ENCODE measurements around the gene SLC29A3. TPM values are rescaled to one million over a fixed set of nuclear protein-coding genes. Genes with fewer than 3 reads are reported as not detected.

Gene SLC29A3
- total RNA-seq, 1 experiment from 2014 or later = 5.9 TPM

DNA sequence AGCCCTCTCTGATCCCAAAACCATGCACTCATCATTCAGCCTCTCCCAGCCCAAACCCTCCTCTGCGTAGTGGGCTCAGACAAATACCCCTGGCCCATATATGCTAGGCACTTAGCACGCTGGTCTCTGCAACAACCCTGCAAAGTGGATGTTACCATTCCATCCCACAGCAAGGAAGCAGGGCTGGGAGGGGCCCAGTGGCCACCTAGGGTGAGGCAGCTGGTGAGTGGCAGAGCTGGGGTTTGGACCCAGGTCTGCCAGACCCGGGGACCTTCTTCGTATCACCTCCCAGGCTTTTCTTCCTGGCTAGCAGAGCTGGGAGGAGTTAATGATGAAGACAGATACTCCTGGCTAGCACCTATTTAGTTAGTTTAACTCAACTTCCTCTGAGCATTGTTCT lies 33.1 kb upstream of the SLC29A3 start:
- RAD21 ChIA-PET (ENCODE audit: low non-redundant PET in 1 of 2, low total read pairs in 2 of 2, uncharacterized antibody in 2 of 2, unreplicated experiment in 2 of 2) = interaction anchor here in 1 of 2 experiments (1.0 kb wide), 1 partner anchor 384 kb away, joined by 3 read pairs; no protein-coding TSS in a partner anchor
- POLR2A ChIA-PET = no interaction called here
- CTCF ChIA-PET = interaction anchor here (1.3 kb wide), 1 partner anchor 17 kb away, joined by 3 read pairs; no protein-coding TSS in a partner anchor

More for the DNA sequence above, 33.1 kb upstream of the SLC29A3 start:
- ATAC-seq (no peak), DNase-seq (ENCODE audit: low read depth, low spot score) (no peak)
- TF ChIP-seq TCF7L2 (IDR thresholded peaks at IDR 0.05; ENCODE audit: borderline replicate concordance, extremely low read depth, insufficient read depth, insufficient read length) (no peak), ZFX (IDR thresholded peaks at IDR 0.05) (no peak)
- TF ChIP-seq, protein P1, sequence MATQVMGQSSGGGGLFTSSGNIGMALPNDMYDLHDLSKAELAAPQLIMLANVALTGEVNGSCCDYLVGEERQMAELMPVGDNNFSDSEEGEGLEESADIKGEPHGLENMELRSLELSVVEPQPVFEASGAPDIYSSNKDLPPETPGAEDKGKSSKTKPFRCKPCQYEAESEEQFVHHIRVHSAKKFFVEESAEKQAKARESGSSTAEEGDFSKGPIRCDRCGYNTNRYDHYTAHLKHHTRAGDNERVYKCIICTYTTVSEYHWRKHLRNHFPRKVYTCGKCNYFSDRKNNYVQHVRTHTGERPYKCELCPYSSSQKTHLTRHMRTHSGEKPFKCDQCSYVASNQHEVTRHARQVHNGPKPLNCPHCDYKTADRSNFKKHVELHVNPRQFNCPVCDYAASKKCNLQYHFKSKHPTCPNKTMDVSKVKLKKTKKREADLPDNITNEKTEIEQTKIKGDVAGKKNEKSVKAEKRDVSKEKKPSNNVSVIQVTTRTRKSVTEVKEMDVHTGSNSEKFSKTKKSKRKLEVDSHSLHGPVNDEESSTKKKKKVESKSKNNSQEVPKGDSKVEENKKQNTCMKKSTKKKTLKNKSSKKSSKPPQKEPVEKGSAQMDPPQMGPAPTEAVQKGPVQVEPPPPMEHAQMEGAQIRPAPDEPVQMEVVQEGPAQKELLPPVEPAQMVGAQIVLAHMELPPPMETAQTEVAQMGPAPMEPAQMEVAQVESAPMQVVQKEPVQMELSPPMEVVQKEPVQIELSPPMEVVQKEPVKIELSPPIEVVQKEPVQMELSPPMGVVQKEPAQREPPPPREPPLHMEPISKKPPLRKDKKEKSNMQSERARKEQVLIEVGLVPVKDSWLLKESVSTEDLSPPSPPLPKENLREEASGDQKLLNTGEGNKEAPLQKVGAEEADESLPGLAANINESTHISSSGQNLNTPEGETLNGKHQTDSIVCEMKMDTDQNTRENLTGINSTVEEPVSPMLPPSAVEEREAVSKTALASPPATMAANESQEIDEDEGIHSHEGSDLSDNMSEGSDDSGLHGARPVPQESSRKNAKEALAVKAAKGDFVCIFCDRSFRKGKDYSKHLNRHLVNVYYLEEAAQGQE (IDR thresholded peaks at IDR 0.05; ENCODE audit: low read depth) = no peak
- peaks cover 0 to 6% of the 10 kb centered on the region in 2 experiments; a peak in 1 of 4 replicates for H3K36me3 ChIP-seq (ENCODE audit: control insufficient read depth in 1 of 2, insufficient read depth in 2 of 2, low read length in 2 of 2)
- intact Hi-C loops (cut with micrococcal nuclease) = loop anchor here (1.0 to 2.0 kb wide), 2 partner anchors 361 to 383 kb away; no protein-coding TSS in a partner anchor
- no peak overlapping the region for H3K9ac ChIP-seq (ENCODE audit: low read length)
- H3K4me1 ChIP-seq (ENCODE audit: control insufficient read depth in 1 of 2, insufficient read depth in 2 of 2, low read length in 2 of 2) = no peaks in the 10 kb centered on the region
- H3K9me2 ChIP-seq (ENCODE audit: insufficient read depth) = no peaks in the 10 kb centered on the region
- H4K20me1 ChIP-seq (ENCODE audit: insufficient read depth) = no peaks in the 10 kb centered on the region
- no peak overlapping the region for H3K4me3 ChIP-seq (replicated peaks in 1 of 2; ENCODE audit: low read depth in 1 of 2, low read length in 2 of 2)
- no TSS peak for BruUV-seq (replicated peaks)
- H3K9me3 ChIP-seq (ENCODE audit: control insufficient read depth in 1 of 2, insufficient read depth in 1 of 2, low read depth in 1 of 2, low read length in 2 of 2) = no peaks in the 10 kb centered on the region
- no peak overlapping the region for H3K4me2 ChIP-seq (ENCODE audit: low read length)
- H3K27me3 ChIP-seq (ENCODE audit: insufficient read depth, low read length) = no peaks in the 10 kb centered on the region
- H3K79me2 ChIP-seq (ENCODE audit: insufficient read depth, low read length) = no peaks in the 10 kb centered on the region
- H2AFZ ChIP-seq (ENCODE audit: low read depth, low read length, poor library complexity, severe bottlenecking) = no peak overlapping the region
- no peak overlapping the region for H3K27ac ChIP-seq (ENCODE audit: low read depth, low read length)
